Putamen (tissue), 1 donor: ENCODE data around the gene PLCG2.
"Not testable (repeated sequence)": the region's sequence is repeated elsewhere in the genome, so short reads cannot be mapped to it uniquely, and the experiment has no call there.

Source experiments
- DNase-seq: peaks from one replicate; pipeline ENCODE4 v3.0.0-alpha.2; 2016; ENCODE audit warnings: low spot score

PLCG2 gene

DNA sequence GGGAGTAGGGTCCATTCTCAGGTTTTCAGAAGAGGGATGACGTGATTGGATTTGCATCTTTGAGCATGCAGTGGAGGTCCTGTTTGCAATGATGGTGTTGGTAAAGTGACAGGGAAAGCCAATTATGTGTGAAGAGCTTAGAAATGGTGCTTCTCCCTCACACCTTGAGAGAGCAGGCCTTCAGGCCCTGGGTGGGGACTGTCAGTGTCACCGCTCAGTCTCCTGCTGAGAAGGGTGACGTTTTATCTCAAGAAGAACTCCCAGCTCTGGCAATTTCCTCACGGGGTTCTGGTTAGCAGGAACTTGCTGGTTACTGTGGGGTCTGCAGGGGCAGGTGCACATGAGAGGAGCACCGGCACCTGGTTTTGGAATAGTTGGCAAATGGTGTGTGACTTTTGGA is 11.2 kb downstream of the PLCG2 start:
- DNase-seq: no peak

DNA sequence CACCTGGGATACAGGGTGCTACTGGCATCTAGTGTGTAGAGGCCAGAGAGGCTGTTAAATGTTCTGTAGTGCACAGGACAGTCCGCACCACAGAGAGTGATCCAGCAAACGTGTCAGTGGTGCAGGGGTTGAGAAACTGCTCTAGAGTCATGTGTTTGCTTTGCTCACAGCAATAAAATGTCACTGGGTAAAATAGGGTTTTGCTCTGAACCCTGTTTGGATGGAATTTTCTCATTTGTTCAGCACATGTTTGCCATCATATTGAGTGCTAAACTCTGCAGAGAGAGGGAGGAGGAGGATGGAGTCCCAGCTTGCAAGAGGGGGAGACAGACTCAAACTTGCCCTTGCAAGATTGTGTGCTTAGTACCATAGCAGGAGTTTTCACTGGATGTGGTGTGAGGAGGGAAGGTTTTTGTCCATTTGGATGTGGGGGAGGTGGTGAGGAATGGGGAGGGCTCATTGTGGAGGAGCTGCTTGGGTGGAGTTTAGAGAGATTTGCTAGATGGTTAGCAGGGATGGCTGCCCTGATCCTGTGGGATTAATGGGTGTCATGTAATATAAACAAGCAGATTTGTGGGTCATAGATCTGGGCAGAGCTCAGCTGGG is 11.8 kb downstream of the PLCG2 start:
- DNase-seq: no peak

DNA sequence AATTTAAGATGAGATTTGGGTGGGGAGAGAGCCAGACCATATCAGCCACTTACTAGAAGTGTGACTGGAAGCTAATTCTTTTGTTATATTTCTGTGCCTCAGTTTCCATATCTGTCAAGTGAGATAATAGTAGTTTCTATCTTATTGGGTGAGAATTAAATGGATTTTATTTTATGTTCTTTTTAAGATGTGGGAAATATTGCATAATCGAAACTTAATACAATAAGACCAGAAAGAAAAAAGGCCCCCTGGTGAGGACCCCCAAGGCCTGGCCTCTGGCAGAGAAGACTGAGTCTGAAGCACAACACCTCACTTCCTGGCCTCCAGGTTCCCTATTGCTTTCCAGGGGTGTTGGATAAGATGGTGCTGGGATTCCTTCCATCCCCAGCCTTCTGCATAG is 13.7 kb downstream of the PLCG2 start:
- DNase-seq: no peak

DNA sequence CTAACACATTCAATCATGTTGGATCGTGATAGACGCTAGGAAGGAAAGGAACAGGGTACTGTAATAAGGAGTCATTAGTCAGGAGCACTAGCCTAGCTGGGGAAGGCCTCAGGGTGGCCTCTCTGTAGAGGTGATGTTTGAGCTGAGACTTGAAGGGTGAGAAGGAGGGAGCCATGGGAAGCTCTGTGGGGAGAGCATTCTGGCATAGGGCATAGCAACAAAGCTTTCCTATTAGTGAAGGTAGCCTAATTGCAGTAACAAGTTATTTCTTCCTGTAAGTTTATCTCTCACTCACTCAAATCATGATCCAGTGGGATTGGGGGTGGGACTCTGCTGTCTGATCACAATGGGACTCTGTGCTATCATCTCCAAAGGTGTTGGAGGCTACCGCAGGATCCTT is 16.1 kb downstream of the PLCG2 start:
- DNase-seq: no peak

DNA sequence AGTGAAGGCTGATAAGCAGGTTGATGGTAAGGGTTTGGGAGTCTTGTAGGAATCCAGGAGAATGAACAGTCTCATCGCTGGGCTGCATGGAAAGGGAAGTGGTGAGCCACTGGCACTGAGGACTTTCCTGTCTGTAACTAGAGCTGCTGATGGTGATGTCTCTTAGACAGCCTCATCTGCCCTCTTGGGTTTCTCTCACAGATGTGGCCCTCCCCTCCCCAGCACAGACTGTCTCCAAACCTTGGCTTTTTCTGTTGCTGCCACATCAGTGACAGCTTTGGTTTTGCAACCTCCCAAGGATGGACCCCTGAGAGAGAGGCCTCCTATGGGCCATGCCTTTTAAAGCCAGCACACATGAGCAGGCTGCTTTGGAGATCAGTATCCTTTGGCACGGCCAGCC is 16.9 kb downstream of the PLCG2 start:
- DNase-seq: no peak

DNA sequence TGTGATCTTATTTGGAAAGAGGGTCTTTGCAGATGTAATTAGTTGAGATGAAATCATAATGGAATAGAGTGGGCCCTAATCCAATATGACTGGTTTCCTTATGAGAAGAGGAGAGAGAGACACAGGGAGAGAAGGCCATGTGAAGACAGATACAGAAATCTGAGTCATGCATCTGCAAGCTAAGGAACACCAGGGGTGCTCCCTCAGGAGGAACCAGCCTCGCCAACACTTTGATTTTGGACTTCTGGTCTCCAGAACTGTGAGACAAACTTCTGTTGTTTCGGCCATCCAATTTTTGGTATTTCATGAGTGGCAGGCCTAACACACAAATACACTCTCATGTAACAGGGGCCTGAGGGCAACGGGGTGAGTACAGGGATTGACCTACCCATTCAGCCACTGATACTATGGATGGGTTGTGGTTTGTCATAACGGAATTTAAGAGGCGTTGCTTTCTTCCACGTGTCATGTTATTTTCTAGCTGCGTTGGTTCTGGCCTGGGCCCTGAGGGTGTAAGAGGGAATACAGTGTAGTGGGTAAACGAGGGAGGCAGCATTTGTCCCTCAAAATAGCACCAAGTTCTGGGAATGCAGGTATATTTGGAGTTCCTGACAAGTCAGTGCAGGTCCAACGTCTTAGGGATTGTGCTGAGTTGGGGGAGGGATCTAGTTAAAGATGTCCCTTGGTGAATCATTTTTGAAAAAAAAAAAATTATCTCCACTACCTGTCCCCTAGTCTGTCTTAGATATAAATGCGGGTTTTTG is 17.7 kb downstream of the PLCG2 start:
- no peak for DNase-seq

DNA sequence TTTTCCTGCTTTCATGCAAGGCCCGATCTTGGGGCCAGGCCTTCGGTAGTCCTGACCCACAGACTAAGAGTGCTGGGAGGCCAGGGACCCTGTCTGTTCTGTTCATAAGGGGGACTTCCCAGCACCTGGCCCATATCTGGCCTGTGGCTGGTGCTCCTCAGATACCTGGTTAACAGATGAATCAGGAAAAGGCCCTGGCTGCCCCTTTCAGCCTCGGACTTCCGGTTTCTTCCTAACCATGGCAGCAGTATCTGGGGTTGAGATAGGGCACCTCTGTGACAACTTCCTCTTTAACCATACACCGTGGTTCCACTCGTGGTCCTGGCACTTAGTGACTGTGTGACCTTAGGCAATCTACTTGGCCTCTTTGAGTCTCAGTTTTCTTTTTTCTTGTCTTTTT is 18.4 kb downstream of the PLCG2 start:
- no peak for DNase-seq

DNA sequence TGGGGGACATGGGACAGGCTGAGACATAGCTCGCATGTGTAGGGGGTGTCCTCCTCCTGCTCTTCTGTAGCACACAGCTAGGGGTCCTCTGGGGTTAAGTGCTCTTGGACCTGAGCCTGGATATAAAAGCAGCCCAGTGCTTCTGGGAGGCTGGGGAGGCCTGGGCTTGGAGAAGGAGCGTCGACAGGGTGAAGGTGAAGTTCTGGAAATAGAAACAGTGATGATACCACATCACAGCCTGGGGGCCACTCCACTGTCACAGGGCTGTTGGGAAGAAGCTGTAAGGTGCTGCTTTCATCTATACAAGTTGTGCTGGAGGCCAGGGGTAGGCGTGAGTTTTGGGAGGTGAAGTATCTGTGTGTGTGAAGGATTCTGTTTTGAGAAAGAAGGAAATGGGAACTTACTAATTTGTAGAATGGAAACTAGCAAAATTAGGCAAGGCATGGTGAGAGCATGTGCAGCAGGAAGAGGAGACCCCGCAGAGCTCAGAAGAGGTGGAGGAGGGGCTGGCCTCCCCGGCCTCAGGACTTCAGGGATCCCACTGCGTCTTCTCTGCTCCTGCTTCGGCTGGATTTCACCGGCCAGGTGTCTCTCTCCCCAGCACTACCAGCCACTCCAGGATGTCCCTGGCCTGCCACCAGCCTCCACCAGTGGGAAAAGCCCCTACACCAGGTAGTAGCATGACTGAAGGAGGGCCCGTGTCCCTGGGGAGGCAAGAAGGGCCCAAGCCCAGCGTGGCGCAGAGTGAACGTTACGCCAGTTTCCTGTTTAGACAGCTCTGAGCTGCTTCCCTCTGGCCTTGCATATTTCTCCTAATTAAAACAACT is 19.4 kb downstream of the PLCG2 start:
- no peak for DNase-seq

DNA sequence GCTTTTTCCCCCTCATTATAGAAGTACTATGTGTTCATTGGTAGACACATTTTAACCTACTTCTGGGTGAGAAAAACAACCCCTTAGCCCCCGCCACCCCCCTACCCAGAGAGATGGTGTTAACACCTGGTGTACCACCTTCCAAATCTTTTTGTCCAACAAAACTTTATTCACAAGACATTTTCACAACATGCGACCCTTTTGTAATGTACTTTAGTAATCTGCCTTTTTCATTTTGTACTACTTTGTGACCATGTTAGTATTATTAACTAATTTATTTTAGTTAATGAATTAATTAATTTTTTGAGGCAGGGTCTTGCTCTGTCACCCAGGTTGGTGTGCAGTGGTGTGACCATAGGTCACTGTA is 20.0 kb downstream of the PLCG2 start:
- no peak for DNase-seq

DNA sequence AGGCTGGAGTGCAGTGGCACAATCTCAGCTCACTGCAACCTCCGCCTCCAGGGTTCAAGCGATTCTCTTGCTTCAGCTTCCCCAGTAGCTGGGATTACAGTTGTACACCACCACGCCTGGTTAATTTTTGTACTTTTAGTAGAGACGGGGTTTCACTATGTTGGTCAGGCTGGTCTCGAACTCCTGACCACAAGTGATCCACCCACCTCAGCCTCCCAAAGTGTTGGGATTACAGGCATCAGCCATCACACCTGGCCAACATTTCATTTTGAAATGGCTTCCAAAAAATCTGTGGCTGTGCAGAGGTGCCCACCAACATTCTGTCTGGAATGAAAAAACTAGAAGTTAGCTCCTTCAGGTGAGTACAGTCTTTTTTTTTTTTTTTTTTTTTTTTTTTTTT is 22.6 kb downstream of the PLCG2 start:
- not testable (repeated sequence) for DNase-seq

DNA sequence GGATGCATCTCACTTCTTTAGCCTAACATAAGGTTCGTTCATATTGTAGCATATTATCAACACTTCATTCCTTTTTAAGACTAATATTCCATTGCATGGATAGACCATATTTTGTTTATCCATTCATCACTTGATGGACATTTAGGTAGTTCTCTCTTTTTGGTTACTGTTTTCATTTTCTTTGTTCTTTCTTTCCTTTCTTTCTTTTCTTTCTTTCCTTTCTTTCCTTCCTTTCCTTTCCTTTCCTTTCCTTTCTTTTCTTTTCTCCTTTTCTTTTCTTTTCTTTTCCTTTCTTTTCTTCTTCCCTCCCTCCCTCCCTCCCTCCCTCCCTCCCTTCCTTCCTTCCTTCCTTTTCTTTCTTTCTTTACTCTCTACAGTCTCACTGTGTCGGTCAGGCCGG is 24.2 kb downstream of the PLCG2 start:
- DNase-seq: no peak

DNA sequence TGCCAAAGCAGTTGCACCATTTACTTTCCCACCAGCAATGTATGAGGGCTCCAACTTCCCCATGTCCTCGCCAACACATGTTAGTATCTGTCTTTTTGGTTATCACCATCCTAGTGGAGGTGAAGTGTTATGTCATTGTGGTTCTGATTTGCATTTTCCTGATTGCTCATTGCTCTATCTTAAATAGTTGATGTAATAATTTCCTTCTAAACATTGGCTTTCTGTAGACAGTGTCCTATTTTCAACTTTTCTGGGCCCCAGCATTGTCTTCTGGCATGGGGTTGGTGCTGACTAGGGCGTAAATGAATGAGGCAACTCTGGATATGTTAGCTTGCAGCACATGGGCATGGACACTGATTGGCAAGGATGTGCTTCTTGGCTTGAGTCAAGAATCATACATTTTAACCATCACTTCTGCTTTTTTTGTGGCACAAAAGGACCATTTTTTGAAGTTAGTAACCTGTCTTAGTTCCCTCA is 25.1 kb downstream of the PLCG2 start:
- no peak for DNase-seq

DNA sequence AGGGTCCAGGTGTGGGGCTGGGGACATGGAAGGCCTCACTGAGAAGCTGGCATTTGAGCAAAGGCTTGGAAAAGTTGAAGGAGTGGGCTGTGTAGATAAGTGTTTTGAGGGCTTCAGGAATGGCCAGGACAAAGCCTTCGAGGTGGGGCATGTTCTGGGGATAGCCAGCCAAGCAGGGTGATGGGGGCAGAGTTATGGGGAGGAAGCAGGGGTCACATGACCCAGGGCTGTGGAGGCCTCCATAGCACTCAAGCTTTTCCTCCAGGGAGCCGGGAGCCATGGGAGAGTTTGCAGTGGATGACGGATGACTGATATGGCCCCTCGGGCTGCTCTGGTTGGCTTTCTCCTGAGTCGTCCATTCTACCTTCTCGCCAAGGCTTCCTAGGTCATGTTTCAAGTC is 27.6 kb downstream of the PLCG2 start:
- DNase-seq: no peak

DNA sequence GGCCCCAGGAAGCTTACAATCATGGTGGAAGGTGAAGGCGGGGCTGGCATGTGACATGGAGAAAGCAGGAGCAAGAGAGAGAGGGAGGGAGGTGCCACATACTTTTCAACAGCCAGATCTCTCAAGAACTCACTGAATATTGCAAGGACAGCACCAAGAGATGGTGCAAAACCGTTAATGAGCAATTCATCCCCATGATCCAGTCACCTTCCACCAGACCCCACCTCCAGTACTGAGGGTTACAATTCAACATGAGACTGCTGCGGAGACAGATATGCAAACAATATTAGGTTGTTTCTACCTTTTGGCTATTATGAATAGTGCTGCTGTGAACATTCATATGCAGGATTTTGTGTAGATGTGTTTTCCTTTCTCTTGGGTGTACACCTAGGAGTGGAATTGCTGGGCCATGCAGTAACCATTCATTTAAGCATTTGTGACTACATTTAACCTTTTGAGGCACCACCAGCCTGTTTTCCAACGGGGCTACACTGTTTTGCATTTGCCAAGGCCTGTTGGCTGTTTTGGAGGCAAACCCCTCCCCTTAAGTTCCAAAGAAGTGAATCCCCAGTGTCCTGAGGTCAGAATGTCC is 28.8 kb downstream of the PLCG2 start:
- DNase-seq: no peak

DNA sequence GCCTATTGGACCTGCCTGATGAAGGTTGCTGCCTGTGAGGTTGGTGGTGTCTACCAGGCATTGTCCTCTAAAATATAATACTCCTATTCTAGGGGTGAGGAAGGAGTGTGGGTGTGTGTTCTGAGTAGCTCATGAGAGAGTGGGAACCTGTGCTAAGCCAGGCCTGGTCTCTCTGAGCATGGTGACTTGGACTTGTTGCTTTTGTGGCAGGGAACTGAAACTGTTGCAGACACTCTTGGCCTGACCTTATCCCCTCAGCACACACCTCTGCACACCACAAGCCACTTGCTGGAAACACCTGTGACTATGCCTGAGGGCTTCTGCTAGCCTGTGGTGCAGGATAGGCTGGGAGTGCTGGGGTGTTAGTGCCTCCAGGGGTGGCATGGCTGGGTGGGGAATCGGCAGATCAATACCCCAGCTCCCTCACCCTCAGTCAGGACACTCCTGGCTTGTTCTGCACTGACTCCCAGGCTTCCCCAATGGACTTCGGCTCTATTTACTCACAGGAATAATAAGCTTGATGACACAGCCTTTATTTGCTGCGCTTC is 29.9 kb downstream of the PLCG2 start:
- no peak for DNase-seq

DNA sequence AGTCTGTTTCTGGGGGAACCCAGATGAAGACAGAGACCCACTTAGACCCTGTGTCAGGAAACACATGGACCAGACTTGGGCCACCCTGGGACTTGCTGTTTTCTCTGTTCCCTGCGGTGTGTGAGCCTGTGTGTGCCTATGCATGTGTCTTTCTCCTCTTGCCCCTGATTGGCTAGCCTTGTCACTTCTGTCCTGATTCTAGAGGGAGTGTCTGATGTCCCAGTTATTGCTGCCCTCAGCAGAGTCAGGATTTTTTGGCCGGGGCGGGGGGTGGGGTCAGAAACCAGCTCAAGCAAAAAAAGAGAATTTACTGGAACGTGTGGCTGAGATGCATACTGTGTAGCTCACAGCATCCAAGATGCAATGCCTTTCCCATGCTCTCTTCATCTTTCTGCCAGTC is 30.5 kb downstream of the PLCG2 start:
- no peak for DNase-seq

DNA sequence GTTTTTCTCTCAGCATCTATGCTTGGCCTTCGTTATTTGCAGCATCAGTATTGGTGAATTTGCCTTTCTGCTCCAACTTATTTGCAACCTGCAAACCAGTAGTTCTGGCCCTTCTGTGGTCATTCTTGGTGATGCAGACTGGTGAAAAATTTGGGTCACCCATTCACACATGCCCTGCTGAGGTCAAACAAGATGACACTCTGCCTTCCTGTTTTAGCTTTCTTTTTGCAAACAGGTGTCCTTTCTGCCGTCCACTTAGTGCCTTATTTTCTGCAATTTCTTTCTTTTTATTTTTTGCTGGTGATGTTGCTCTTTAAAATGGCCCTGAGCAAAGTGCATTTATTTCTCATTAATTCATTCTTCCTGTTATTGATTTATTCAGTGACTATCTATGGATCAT is 31.3 kb downstream of the PLCG2 start:
- DNase-seq: no peak

DNA sequence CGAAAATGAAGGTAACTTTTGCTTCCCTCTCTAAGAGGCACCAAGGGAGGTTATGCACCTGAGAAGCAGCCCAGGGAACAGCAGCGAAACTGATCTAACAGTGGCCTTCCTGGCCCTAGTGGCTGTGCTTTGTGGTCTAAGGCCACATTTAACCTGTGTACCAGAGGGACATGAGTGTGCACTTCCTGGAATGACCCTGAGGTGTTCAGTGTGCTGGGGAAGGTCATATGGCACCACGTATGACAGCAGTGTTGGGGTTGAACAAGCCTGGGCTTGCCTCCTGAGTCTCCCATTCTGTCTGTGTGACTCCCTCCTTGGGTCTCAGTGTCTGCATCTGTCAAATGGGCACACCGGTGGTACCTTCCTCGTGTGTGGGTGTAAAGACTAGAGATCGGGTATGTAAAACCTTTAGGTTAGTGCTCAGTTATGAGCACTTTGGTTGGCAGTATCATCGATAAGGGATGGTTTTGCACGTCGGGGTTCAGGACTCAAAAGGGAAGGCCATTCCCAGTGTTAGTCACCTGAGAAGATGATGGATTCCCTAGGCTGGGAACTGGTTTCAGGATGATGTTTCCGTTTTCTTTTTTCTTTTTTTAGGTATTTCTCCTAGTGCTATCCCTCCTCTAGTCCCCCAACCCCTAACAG is 31.9 kb downstream of the PLCG2 start:
- no peak for DNase-seq

DNA sequence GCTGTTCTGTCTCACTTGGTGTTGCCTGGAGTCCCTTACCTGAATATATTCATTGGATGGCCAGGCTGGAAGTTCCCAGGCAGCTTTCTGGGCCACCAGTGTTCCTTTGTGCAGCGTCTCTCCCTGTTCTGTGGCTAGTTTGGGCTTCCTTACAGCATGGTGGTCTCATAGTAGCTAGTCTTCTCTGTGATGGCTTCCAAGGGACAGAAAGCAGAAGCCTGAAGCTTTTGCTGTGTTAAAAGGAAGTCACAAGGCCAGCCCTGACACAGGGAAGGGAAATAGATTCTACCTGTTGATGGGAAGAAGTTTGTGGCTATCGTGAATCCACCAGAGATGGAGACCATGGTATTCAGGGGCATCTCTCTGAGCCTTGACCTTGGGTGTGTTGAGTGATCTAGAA is 34.6 kb downstream of the PLCG2 start:
- DNase-seq: no peak

DNA sequence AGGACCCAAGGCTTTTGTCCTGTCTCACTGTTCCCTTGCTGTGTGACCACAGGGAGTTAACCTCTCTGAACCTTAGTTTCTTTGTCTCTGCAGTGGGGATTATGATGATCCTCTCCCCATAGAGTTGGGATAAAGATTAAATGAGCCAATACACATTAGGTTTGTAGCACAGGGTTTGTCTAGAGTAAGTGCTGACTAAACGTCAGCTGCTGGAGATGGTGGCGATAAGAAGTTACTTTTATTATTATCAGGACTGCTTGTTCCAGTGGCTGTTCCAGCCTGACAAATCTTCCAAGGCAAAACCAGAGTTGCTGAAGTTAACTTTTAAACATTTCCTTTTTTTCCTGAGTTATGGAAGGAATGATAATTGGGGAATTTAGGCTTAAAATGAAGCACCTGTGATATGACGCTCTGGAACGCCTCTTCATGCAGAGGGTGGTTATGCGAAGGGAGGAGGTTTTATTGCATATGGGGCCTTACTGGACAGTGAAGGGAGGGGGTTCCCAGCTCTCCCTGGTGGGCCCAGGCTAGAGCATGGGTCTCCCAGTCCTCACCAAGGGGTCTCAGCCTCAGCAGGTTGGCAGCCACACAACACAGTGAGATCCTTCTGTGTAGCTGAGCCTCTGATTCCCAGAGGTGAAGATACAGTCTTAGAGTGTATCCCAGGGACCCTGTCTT is 35.8 kb downstream of the PLCG2 start:
- DNase-seq: no peak

DNA sequence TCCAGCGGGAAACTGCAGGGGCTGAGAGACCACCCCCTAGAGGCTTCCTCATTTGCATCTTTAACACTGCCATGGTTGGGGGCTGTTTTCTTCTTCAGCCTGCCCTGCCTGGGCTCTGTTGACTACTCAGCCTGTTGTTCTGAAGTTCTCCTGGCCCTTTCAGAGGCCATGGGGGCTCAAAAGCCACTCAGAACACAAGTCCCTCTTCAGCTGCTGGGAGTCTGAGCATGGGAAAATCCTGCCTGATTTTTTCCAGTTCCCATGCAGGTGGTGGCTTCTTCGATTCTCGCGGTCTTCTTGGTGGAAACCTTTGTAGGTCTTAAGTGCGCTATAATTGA is 36.3 kb downstream of the PLCG2 start:
- no peak for DNase-seq

DNA sequence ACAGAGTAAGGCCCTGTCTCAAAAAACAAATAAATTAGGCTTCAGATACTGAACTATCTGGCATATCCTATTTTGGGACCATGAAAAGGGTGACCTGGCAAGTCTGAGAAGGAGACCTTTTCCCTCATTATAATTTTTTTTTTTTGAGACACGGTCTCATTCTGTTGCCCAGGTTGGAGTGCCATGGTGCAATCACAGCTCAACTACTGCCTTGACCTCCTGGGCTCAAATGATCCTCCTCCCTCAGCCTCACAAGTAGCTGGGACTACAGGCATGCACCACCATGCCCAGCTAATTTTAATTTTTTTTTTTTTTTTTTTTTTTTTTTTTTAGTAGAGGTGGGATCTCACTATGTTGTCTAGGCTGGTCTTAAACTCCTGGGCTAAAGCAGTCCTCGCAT is 37.3 kb downstream of the PLCG2 start:
- DNase-seq: no peak
